MG63 (cell line): ENCODE data around the gene CPM. TPM values are rescaled to one million over a fixed set of nuclear protein-coding genes. Genes with fewer than 3 reads are reported as not detected.
"Not testable (repeated sequence)": the region's sequence is repeated elsewhere in the genome, so short reads cannot be mapped to it uniquely, and the experiment has no call there.

Experiments used
- DNase-seq: peaks from one replicate; pipeline ENCODE4 v3.0.0-alpha.2; 2020
- H3K27me3 ChIP-seq: fragments of 250-450 bp; sonication (Bioruptor Pico); 2 replicates; pipeline ENCODE4 v1.5.1; 2020; ENCODE audit warnings: mild to moderate bottlenecking, moderate library complexity
- H3K36me3 ChIP-seq: fragments of 250-450 bp; sonication (Bioruptor Pico); 2 replicates; pipeline ENCODE4 v1.5.1; 2020; ENCODE audit warnings: mild to moderate bottlenecking, moderate library complexity
- H3K4me3 ChIP-seq: fragments of 250-450 bp; sonication (Bioruptor Pico); 2 replicates; pipeline ENCODE4 v1.5.1; 2020; ENCODE audit warnings: mild to moderate bottlenecking, moderate library complexity
- H3K9me3 ChIP-seq: fragments of 250-450 bp; sonication (Bioruptor Pico); 2 replicates; pipeline ENCODE4 v1.5.1; 2020; ENCODE audit warnings: mild to moderate bottlenecking, moderate library complexity
- total RNA-seq: library from RNA; depleted of rRNA; stranded (reverse); fragments of >200 nt; shearing (Covaris generic); gene quantifications from 2 replicates; pipeline ENCODE4 v1.2.3, GENCODE V29; 2014; ENCODE audit warnings: low replicate concordance

Gene CPM
- total RNA-seq, 1 experiment from 2014 or later = 1.7 TPM

DNA sequence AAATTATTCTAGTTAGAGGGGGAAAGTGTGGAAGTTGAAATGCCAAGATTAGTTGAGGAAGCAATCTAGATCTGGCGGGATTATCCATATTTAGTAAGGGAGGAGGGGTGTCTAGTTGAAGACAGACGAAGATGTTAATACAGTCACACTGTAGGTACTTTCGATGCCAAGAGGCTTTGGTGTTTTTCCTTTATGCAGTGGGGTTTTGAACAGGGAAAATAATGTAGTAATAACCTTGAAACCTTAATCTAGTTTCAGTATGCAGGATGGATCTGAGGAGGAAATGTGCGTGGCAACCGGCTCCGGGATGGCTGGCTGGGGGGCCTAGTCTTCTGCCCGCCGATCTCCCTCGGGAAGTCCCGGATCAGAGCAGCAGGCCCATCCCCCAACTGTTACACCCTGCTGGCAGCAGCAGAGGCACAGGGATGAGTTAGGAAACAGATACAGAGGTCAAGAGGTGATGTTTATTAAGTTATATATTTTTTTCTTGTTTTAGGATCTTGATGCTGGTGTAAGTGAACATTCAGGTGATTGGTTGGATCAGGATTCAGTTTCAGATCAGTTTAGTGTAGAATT is 97.5 kb downstream of the CPM start:
- DNase-seq = no peak
- Histone ChIP-seq H3K27me3 (no peaks in the 10 kb centered on the region), H3K36me3 (peaks cover 85% of the 10 kb centered on the region), H3K4me3 (no peak overlapping the region), H3K9me3 (no peaks in the 10 kb centered on the region)

DNA sequence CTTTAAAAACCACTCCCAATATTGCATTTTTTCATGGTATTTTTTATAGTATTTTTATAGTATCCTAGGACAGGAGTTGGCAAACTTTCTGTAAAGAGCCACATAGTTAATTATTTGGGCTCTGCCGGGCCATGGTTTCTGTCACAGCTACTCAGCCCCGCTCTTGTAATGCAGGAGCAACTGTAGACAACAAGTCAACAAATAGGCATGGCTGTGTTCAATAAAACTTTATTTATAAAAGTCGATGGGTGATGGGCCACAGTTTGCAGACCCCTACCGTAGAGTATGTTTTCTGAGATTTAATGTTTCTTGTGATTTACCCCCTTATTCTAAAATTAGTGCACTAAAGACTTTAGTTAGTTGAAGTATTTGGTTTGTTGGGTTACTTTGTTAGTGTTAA is 99.5 kb downstream of the CPM start:
- Histone ChIP-seq H3K4me3 (no peak overlapping the region), H3K36me3 (peaks cover 82% of the 10 kb centered on the region), H3K9me3 (no peaks in the 10 kb centered on the region), H3K27me3 (no peaks in the 10 kb centered on the region)
- no peak for DNase-seq

DNA sequence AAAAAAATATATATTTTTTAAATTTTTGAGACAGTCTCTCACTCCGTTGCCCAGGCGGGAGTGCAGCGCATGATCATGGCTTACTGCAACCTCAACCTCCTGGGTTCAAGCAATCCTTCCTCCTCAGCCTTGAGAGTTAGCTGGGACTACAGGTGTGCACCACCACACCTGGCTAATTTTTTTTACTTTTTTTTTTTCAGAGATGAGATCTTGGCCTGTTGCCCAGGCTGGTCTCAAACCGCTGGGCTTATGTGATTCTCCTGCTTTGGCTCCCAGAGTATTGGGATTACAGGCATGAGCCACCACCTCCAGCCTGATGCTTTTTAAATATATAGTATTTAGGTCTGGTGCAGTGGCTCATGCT is 100.5 kb downstream of the CPM start:
- no peak for DNase-seq
- no peak overlapping the region for H3K4me3 ChIP-seq

GRCh38 chr12:68831751-68832503 is 101.0 kb downstream of the CPM start:
- peaks cover 80% of the 10 kb centered on the region for H3K36me3 ChIP-seq
- H3K4me3 ChIP-seq = no peak overlapping the region
- H3K27me3 ChIP-seq = no peaks in the 10 kb centered on the region
- H3K9me3 ChIP-seq = no peaks in the 10 kb centered on the region
- DNase-seq = no peak

More for the DNA sequence above, 100.5 kb downstream of the CPM start:
- no peaks in the 10 kb centered on the region for H3K27me3 ChIP-seq
- H3K9me3 ChIP-seq = no peaks in the 10 kb centered on the region
- peaks cover 82% of the 10 kb centered on the region for H3K36me3 ChIP-seq

- Histone ChIP-seq H3K36me3 (peaks cover 80% of the 10 kb centered on the region), H3K9me3 (no peaks in the 10 kb centered on the region), H3K4me3 (no peak overlapping the region), H3K27me3 (no peaks in the 10 kb centered on the region)
- no peak for DNase-seq
Observed at GRCh38 chr12:68831272-68831671, 101.7 kb downstream of the CPM start.

- Histone ChIP-seq H3K36me3 (peaks cover 83% of the 10 kb centered on the region), H3K9me3 (no peaks in the 10 kb centered on the region), H3K4me3 (no peak overlapping the region), H3K27me3 (no peaks in the 10 kb centered on the region)
- DNase-seq = no peak
Observed at GRCh38 chr12:68828672-68829068, 104.3 kb downstream of the CPM start.

- no peak overlapping the region for H3K4me3 ChIP-seq
- no peaks in the 10 kb centered on the region for H3K9me3 ChIP-seq
- no peaks in the 10 kb centered on the region for H3K27me3 ChIP-seq
- H3K36me3 ChIP-seq = peaks cover 86% of the 10 kb centered on the region
- DNase-seq = no peak
Observed at GRCh38 chr12:68827895-68828671, 104.9 kb downstream of the CPM start.

- H3K27me3 ChIP-seq = no peaks in the 10 kb centered on the region
- H3K36me3 ChIP-seq = peaks cover 83% of the 10 kb centered on the region
- no peak overlapping the region for H3K4me3 ChIP-seq
- no peak for DNase-seq
- H3K9me3 ChIP-seq = no peaks in the 10 kb centered on the region
Observed at GRCh38 chr12:68825569-68826217, 107.3 kb downstream of the CPM start.

DNA sequence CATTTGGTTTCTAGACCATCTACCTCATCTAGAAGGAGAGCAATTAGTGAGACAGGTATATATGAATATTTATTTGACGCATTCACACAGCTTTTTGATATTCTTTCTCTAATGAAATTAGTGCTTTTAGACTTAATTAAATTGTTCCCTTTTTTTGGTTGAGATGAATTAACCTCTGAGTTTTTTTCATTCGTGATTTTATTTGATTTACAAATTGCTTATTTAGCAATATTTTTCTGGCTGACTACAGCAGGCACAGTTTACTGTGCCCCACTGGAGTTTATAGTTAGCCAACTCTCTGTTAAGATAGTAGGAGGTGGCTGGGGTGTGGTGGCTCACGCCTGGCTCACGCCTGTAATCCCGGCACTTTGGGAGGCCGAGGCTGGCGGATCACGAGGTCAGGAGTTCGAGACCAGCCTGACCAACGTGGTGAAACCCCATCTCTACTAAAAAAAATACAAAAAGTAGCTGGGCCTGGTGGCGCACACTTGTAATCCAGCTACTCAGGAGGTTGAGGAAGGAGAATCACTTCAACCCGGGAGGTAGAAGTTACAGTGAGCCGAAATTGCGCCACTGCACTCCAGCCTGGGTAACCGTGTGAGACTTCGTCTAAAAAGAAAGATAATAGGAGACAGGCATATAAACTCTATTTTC is 108.2 kb downstream of the CPM start:
- Histone ChIP-seq H3K9me3 (no peaks in the 10 kb centered on the region), H3K4me3 (no peak overlapping the region), H3K27me3 (no peaks in the 10 kb centered on the region), H3K36me3 (peaks cover 85% of the 10 kb centered on the region)
- DNase-seq = no peak

DNA sequence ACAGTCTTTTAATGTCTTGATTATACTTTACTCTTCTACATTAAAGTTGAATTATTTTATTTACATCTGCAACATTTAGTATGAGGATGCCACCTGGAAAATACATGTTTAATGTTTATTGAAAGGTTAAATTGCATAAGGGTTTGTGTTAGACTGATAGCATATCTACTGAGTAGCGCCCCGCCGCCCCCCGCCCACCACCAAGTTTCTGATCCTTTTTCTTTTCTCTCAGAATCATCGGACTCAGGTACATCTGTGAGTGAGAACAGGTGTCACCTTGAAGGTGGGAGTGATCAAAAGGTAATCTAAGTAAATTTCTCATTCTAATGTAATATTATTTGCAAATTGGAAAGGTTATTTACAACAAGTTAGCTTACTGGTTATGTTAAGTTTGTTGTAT is 108.8 kb downstream of the CPM start:
- Histone ChIP-seq H3K4me3 (no peak overlapping the region), H3K27me3 (no peaks in the 10 kb centered on the region), H3K36me3 (peaks cover 86% of the 10 kb centered on the region), H3K9me3 (no peaks in the 10 kb centered on the region)
- DNase-seq = no peak

GRCh38 chr12:68823696-68824095 is 109.3 kb downstream of the CPM start:
- Histone ChIP-seq H3K4me3 (no peak overlapping the region), H3K36me3 (peaks cover 86% of the 10 kb centered on the region), H3K27me3 (no peaks in the 10 kb centered on the region), H3K9me3 (no peaks in the 10 kb centered on the region)
- DNase-seq = no peak

GRCh38 chr12:68821357-68822188 is 111.4 kb downstream of the CPM start:
- no peak for DNase-seq
- H3K36me3 ChIP-seq = peaks cover 83% of the 10 kb centered on the region

GRCh38 chr12:68819481-68819880 is 113.5 kb downstream of the CPM start:
- H3K4me3 ChIP-seq, H3K9me3 ChIP-seq, DNase-seq, H3K27me3 ChIP-seq: not testable (repeated sequence)
- peaks cover 80% of the 10 kb centered on the region for H3K36me3 ChIP-seq

More at GRCh38 chr12:68821357-68822188, 111.4 kb downstream of the CPM start:
- Histone ChIP-seq H3K27me3 (no peaks in the 10 kb centered on the region), H3K9me3 (no peaks in the 10 kb centered on the region), H3K4me3 (no peak overlapping the region)

DNA sequence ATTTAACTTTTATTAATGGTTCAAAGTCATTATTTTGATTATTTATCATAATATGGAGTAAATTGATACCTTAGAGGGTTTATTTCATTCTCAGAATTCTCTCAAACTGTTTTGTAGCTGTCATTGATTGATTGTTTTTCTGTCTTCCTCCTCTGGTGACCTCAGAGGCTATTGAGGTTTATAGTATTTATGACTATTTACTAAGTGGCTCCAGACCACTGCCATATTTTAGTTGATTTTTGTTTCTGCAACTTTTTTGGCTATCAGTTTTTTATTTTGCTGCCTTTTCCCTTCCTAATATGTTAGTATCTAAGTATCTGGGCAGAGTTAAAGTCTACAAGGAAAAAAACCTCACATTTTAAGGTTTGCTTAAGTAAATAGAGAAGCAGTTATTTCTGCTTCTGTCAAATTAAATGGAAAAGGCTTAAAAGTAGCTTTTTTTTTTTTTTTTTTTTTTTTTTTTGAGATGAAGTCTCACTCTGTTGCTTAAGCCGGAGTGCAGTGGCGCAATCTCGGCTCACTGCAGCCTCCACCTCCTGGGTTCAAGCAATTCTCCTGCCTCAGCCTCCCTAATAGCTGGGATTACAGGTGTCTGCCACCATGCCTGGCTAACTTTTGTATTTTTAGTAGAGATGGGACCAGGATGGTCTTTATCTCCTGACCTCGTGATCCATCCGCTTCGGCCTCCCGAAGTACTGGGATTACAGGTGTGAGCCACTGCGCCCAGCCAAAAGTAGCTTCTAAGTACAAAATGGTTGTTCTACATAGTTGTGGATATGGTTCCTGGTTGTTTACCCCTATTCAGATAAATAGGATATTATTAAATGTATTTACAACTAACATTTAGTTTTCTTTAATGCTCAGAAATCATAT is 116.8 kb downstream of the CPM start:
- H3K9me3 ChIP-seq = no peaks in the 10 kb centered on the region
- no peaks in the 10 kb centered on the region for H3K27me3 ChIP-seq
- peaks cover 82% of the 10 kb centered on the region for H3K36me3 ChIP-seq
- H3K4me3 ChIP-seq = no peak overlapping the region
- no peak for DNase-seq

DNA sequence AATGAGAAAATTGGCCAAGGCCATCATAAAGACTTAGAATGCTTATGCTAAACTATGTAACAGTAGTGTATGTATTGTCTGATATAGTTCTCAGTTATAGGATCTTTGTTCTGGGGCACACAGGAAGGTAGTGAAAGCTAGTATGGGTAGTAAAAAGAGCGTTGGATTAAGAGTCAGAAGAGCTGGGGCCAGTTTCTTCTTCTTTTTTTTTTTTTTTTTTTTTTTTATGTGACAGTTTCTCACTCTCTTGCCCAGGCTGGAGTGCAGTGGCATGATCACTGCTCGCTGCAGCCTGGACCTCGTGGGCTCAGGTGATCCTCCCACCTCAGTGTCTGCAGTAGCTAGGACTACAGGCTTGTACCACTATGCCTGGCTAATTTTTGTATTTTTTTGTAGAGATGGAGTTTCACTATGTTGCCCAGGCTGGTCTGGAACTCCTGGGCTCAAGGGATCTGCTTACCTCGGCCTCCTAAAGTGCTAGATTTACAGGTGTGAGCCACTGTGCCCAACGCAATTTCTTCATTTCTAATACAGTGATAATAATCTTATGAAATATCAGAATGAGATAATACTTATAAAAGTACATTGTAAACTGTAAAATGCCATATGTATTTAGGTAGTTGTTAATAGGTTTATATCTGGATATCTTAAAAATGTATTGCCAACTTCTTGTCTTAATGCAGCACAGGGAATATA is 117.6 kb downstream of the CPM start:
- Histone ChIP-seq H3K27me3 (no peaks in the 10 kb centered on the region), H3K4me3 (no peak overlapping the region), H3K9me3 (no peaks in the 10 kb centered on the region), H3K36me3 (peaks cover 83% of the 10 kb centered on the region)
- no peak for DNase-seq
